ES-I3 (cell line): ENCODE measurements around the gene TMTC4.

ENCODE experiments used
- H3K36me3 ChIP-seq: 2 replicates; pipeline ENCODE4 v1.6.1; 2013; ENCODE audit warnings: mild to moderate bottlenecking, low read length, control low read depth, moderate library complexity; ENCODE audit not compliant: insufficient read depth
- H3K4me1 ChIP-seq: 2 replicates; pipeline ENCODE4 v1.6.1; 2013; ENCODE audit warnings: mild to moderate bottlenecking, control low read depth, low read length; ENCODE audit not compliant: insufficient read depth
- H3K9ac ChIP-seq: 2 replicates; pipeline ENCODE4 v1.6.1; 2013; ENCODE audit warnings: low read depth, mild to moderate bottlenecking, low read length, moderate library complexity
- H3K9me3 ChIP-seq: 2 replicates; pipeline ENCODE4 v1.6.1; 2013; ENCODE audit warnings: mild to moderate bottlenecking, low read length, moderate library complexity; ENCODE audit not compliant: control insufficient read depth, insufficient read depth

TMTC4 gene

DNA sequence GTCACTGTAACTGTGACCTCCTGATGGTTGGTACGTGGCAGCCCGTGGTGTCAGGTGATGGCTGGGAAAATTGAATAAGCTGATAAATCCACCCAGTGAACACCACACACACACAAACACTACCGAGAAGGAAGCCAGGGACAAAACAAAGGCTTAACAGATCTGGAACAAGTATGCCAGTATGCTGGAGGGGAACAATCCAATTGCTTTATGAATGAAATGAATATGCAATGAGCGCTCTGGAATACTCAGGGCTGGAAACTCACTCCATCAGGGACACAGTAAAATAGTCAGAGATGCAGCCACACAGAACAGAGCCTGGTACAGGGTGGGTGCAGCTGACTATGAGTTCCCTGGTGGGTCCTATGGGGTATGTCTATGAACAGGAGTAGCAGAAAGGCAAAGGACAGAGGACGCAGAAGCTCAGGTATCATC lies 16.7 kb downstream of the TMTC4 start:
- no peak overlapping the region for H3K9ac ChIP-seq
- H3K4me1 ChIP-seq, result peaks cover 9% of the 10 kb centered on the region; the same call in 1 of the 2 replicates
- H3K9me3 ChIP-seq, result no peaks in the 10 kb centered on the region
- H3K36me3 ChIP-seq, result peaks cover 3% of the 10 kb centered on the region; the same call in 1 of the 2 replicates

DNA sequence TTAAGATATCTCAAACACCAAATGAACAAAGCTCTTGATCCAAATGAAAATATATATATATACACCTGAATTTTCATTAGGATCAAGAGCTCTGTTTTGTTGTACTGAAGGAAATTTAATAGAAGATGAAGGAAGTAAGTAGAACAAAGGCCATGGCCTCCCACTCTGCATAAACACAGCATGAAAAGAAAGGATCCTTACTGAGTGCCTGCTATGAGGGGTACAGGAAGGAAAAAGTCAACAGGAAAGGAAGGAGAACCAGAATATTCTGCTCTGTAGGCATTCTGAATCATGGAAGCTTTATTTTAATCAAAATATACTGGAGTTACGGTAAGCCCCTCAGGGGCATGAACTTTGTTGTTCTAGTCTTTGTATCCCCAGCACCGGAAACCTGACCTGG lies 22.1 kb downstream of the TMTC4 start:
- Histone ChIP-seq H3K9ac (no peak overlapping the region), H3K4me1 (peaks cover 7% of the 10 kb centered on the region; the same call in 1 of the 2 replicates), H3K9me3 (no peaks in the 10 kb centered on the region), H3K36me3 (peaks cover 2% of the 10 kb centered on the region; the same call in 1 of the 2 replicates)

GRCh38 chr13:100650326-100650725 lies 24.3 kb downstream of the TMTC4 start:
- no peaks in the 10 kb centered on the region; the same call in 1 of the 2 replicates for H3K36me3 ChIP-seq

GRCh38 chr13:100648354-100648753 lies 26.2 kb downstream of the TMTC4 start:
- Histone ChIP-seq H3K9ac (no peak overlapping the region), H3K4me1 (peaks cover 7% of the 10 kb centered on the region; the same call in 1 of the 2 replicates), H3K36me3 (no peaks in the 10 kb centered on the region; the same call in 1 of the 2 replicates), H3K9me3 (no peaks in the 10 kb centered on the region)

More at GRCh38 chr13:100650326-100650725, 24.3 kb downstream of the TMTC4 start:
- no peaks in the 10 kb centered on the region for H3K9me3 ChIP-seq
- H3K9ac ChIP-seq, result no peak overlapping the region
- H3K4me1 ChIP-seq, result peaks cover 7% of the 10 kb centered on the region; the same call in 1 of the 2 replicates

DNA sequence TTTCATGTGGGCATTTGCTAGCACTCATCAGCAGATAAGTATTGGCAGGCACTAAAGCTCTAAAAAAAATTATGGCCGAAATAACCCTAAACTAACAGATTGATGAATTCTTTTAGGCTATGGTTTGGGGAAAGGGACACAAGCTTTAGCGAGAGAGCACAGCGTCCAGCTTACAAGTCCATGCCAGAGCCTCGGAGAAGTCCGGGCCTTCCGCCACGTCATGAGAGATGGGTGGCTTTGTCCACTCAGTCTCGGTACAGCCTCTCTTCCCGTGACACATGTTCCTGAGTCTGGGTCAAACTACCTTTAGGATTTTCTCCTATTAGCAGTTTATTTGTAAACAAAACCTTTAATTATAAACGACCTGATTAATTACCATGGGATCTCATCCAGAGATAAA lies 27.7 kb downstream of the TMTC4 start:
- Histone ChIP-seq H3K9me3 (no peaks in the 10 kb centered on the region), H3K9ac (no peak overlapping the region), H3K4me1 (no peaks in the 10 kb centered on the region), H3K36me3 (no peaks in the 10 kb centered on the region; the same call in 1 of the 2 replicates)

DNA sequence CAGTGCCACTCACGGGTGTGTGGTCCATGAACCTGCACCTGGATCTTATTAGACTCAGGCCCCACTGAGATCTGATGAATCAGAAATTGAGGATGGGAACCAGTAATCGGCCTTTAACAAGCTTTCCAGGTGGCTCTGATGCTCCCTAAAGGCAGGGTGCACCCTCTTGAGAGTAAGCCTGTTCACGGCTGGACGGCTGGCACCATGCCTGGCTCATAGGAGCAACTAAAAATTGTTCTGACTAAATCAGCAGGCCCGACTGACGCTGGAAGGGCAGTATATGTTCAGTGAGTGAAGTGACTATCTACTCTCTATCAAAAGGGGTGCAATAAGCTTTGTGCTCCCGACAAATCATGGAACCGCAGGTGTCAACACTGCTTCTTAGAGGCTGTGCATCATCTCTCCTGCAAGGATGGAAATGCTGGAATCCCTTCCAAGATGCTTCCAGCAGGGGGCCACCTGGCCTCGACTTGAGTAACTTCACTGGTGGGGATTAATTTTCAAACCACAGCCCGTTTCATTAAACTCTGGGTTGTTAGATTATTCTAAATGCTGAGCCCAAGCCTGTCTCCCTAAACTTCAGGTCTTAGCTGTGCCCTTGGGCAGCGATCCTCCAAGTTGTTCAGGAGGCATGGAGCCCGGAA lies 28.4 kb downstream of the TMTC4 start:
- no peak overlapping the region for H3K9ac ChIP-seq
- no peaks in the 10 kb centered on the region for H3K9me3 ChIP-seq
- H3K4me1 ChIP-seq, result no peaks in the 10 kb centered on the region
- H3K36me3 ChIP-seq, result no peaks in the 10 kb centered on the region; the same call in 1 of the 2 replicates

- no peaks in the 10 kb centered on the region for H3K9me3 ChIP-seq
- H3K4me1 ChIP-seq, result no peaks in the 10 kb centered on the region
- no peak overlapping the region for H3K9ac ChIP-seq
- H3K36me3 ChIP-seq, result no peaks in the 10 kb centered on the region; the same call in 1 of the 2 replicates
These were observed 29.2 kb downstream of the TMTC4 start for GRCh38 chr13:100645382-100645781.

- Histone ChIP-seq H3K9me3 (no peaks in the 10 kb centered on the region), H3K9ac (no peak overlapping the region), H3K4me1 (no peaks in the 10 kb centered on the region), H3K36me3 (no peaks in the 10 kb centered on the region; the same call in 1 of the 2 replicates)
These were observed 30.2 kb downstream of the TMTC4 start for GRCh38 chr13:100644371-100644770.

DNA sequence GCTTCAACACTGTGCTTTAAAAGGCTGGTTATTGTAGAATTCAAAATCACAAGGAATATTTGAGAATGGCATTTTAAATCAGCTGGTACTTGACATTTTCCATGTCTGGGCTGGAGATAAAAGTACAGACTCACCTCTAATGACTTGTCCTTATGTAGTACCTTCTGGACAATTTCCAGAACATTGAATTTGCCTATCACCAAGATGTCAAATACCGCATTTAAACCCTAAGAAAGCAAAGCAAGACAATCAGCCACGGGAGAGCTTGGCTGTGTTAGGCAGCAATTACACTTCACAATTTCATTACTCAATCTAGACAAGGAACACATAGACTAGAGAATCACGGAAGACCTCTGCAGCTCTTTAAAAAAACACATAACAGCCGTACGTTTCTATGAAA lies 36.8 kb downstream of the TMTC4 start:
- peaks cover 17% of the 10 kb centered on the region for H3K36me3 ChIP-seq
- no peaks in the 10 kb centered on the region for H3K4me1 ChIP-seq
- H3K9me3 ChIP-seq, result no peaks in the 10 kb centered on the region
- H3K9ac ChIP-seq, result no peak overlapping the region

- peaks cover 17% of the 10 kb centered on the region for H3K36me3 ChIP-seq
- H3K9ac ChIP-seq, result no peak overlapping the region
- no peaks in the 10 kb centered on the region for H3K4me1 ChIP-seq
These were observed 37.2 kb downstream of the TMTC4 start for GRCh38 chr13:100637380-100637779.

DNA sequence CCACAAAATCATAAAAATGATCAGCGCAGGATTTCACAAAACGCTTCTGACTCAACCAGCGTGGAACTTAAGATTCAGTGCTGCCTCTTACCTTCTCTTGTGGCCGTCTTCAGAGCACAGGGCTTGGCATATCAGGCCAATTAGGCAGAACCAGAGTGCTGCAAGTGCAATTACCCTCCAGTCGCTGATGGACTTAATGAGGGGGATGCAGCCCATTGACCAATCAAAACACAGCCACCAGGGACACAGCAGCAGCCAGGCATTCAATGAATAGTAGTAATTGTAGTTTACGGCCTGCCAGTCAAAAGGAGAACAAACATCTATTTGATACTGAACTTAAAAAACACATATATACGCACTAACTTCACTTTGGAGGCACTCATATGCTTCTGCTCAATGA lies 38.2 kb downstream of the TMTC4 start:
- H3K36me3 ChIP-seq, result peaks cover 17% of the 10 kb centered on the region
- no peaks in the 10 kb centered on the region for H3K9me3 ChIP-seq
- no peak overlapping the region for H3K9ac ChIP-seq
- no peaks in the 10 kb centered on the region for H3K4me1 ChIP-seq

More at GRCh38 chr13:100637380-100637779, 37.2 kb downstream of the TMTC4 start:
- H3K9me3 ChIP-seq, result no peaks in the 10 kb centered on the region

- H3K4me1 ChIP-seq, result 0 out of 2 replicates have a peak, but pooled peaks cover 1% of the 10 kb centered on the region
- H3K36me3 ChIP-seq, result peaks cover 17% of the 10 kb centered on the region
- H3K9me3 ChIP-seq, result no peaks in the 10 kb centered on the region
These were observed 38.6 kb downstream of the TMTC4 start for GRCh38 chr13:100636004-100636403.

DNA sequence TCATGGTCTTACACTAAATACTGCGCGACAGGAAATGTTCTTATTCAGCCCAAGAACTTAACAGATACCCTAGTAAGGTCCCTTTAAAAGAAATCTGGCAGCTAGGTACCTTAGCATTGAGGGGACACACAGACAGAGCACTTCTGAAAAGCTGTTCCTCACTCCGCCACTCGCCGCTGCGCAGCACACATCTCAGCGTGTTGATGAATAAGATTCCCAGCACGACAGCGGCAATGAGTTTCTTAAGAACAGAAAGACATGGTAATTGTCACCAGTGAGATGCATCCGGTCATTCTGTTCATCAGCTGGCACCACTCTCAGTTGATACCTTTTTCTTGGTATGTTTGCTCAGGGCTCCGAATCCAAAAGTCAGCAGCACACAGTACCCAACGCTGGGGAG lies 39.9 kb downstream of the TMTC4 start:
- Histone ChIP-seq H3K9ac (no peak overlapping the region), H3K4me1 (peaks cover 10% of the 10 kb centered on the region), H3K36me3 (peaks cover 17% of the 10 kb centered on the region), H3K9me3 (no peaks in the 10 kb centered on the region)

More at GRCh38 chr13:100636004-100636403, 38.6 kb downstream of the TMTC4 start:
- H3K9ac ChIP-seq, result no peak overlapping the region

DNA sequence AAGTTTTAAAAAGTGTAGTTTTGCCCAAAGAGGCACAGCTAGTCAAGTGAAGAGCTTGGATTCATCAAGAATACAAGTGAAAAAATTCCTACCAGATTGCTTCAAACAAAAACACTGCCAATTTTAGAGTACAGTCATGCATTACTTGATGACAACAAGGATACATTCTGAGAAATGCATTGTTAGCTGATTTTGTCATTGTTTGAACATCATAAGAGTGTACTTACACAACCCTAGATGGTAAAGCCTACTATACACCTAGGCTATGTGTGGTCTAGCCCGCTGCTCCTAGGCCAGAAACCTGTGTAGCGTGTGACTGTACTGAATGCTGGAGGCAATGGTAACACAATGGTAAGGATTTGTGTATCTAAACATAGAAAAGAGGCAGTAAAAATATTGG lies 41.1 kb downstream of the TMTC4 start:
- peaks cover 11% of the 10 kb centered on the region for H3K36me3 ChIP-seq
- no peaks in the 10 kb centered on the region for H3K9me3 ChIP-seq
- H3K4me1 ChIP-seq, result peaks cover 10% of the 10 kb centered on the region
- H3K9ac ChIP-seq, result no peak overlapping the region

DNA sequence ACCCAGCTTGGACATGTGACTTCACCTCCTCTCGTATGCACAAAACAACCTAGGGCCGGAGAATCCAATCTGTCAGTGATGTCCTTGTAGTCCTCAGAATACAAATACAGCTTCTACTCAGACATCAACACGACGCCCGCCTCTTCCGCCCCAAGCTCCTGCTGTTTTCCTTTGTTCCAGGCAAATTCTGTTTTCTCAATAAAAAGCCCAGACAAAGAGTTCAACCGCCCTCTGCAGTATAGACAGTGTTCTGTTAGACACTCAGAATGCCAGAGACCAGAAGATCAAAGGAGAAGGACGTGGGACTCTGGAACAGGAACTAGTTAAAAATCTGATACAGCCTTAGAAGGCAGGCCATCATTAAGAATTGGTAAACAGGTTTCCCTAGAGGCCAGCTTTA lies 44.0 kb downstream of the TMTC4 start:
- Histone ChIP-seq H3K9ac (no peak overlapping the region; the same call in 1 of the 2 replicates), H3K36me3 (no peaks in the 10 kb centered on the region; the same call in 1 of the 2 replicates), H3K9me3 (no peaks in the 10 kb centered on the region), H3K4me1 (peaks cover 16% of the 10 kb centered on the region)
